GM12891 (cell line): ENCODE measurements around the gene SERHL2.
"Not testable (repeated sequence)": the region's sequence is repeated elsewhere in the genome, so short reads cannot be mapped to it uniquely, and the experiment has no call there.

ENCODE experiments used
- PAX5 ChIP-seq: IDR thresholded peaks from 2 replicates; pipeline ENCODE4 v1.6.1; 2011; ENCODE audit warnings: low read length, moderate library complexity, mild to moderate bottlenecking; ENCODE audit not compliant: insufficient read depth, severe bottlenecking
- POLR2A ChIP-seq: IDR thresholded peaks from 2 replicates; pipeline ENCODE4 v1.6.1; 2011; ENCODE audit warnings: low read depth, low read length, control low read depth
- POLR2AphosphoS5 ChIP-seq: IDR thresholded peaks from 2 replicates; pipeline ENCODE4 v1.6.1; 2011; ENCODE audit warnings: low read depth, low read length, control low read depth
- TAF1 ChIP-seq: IDR thresholded peaks from 2 replicates; pipeline ENCODE4 v1.6.1; 2011; ENCODE audit warnings: low read depth, low read length, control low read depth

DNA sequence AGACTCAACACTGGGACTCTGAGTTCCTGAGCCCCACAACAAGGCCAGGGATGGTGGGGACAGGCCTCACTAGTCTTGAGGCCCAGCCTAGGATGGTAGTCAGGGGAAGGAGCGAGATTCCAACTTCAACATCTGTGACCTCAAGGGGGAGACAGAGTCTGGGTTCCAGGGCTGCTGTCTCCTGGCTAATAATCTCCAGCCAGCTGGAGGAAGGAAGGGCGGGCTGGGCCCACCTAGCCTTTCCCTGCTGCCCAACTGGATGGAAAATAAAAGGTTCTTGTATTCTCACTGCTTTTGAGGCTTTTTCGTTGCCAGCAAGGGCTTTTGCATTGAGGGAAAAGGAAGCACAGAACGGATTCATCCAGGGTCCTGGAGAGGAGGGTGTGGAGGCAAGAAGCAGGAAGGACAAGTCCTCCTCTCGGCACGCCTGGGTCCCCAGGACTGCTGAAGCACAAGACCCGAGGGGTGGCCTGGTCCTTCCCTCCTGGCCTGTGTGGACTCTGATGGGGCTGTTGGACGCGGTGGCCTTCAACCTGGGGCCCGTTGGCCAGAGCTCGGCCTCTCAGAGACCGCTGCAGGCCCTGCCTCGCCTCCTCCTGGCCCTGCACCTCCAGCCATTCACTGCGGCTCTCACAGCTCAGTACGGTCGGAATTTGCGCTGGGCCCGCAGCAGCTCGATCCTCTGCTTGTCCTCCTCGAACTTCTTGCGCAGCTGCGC is 41.3 kb upstream of the SERHL2 start:
- not testable (repeated sequence) for TF ChIP-seq POLR2AphosphoS5, POLR2A, PAX5, TAF1
